ENCODE measurements around the gene USP43. TPM values are rescaled to one million over a fixed set of nuclear protein-coding genes. Genes with fewer than 3 reads are reported as not detected.

USP43 gene
- total and polyA plus RNA-seq, 3 experiments from 2014 or later: 0.22 to 0.31 (median 0.24) TPM

DNA sequence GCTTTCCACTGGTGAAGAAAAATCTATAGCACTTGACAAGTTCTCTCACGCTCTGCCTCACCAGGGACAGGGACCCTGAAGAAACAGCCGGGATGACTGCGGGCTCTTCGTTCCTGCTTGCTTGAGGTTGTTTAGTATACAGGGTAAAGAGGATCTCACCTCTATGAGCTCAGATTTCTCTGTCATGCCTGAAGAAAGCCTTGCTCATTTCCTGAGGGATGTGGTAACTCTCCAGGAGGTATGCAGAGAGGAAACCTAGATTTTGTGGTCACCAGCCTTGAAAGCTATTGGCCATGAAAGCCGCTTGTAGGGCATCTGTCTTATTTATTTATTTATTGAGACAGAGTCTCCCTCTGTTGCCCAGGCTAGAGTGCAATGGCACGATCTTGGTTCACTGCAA, 23.2 kb downstream of the USP43 start:
- DNase-seq: no peak
- Histone ChIP-seq H3K4me3 (ENCODE audit: low read length) (no peak overlapping the region), H3K27me3 (ENCODE audit: insufficient read depth, low read length, poor library complexity, severe bottlenecking) (no peaks in the 10 kb centered on the region), H3K36me3 (ENCODE audit: insufficient read depth, low read length) (no peaks in the 10 kb centered on the region), H3K9me3 (ENCODE audit: low read length) (no peaks in the 10 kb centered on the region), H3K27ac (ENCODE audit: low read depth, low read length) (no peak overlapping the region), H3K4me1 (ENCODE audit: insufficient read depth, low read length) (no peaks in the 10 kb centered on the region)
- CTCF ChIA-PET: no interaction called here
- Mint-ChIP-seq H3K4me3 (peak overlapping the region in 1 of 7 donors; percentile 19), H3K27ac (no peak overlapping the region), H3K9me3 (peaks cover 0 to 4% (median 0%) of the 10 kb centered on the region in 5 donors), H3K4me1 (peaks cover 21 to 30% (median 29%) of the 10 kb centered on the region in 3 donors), H3K36me3 (no peaks in the 10 kb centered on the region), H3K27me3 (peaks cover 18 to 46% of the 10 kb centered on the region in 2 donors)
- POLR2A ChIA-PET: no interaction called here

DNA sequence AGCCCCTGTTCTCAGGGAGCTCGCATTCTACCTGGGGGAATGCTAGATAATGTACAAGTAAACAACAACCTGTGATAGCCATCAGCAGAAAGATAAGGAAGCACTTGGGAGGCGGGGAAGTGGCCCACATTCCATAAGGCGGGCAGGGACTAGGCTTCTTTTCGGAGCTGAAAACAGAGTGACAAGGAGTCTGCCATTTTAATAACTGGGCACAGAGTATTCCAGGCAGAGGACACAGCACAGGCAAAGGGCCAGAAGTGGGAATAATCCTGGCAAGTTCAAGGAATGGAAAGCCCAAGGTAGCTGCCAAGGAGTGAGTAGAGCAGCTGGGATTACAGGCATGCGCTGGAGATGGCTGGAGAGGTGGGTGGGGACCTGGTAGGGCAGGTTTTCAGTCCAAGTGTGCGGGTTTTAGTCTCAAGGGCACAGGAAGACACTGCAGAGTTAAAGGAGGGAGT, 24.3 kb downstream of the USP43 start:
- H3K27me3 Mint-ChIP-seq: peaks cover 18 to 44% of the 10 kb centered on the region in 2 donors
- Histone ChIP-seq H3K9me3 (ENCODE audit: low read length) (no peaks in the 10 kb centered on the region), H3K36me3 (ENCODE audit: insufficient read depth, low read length) (no peaks in the 10 kb centered on the region), H3K4me3 (ENCODE audit: low read length) (no peak overlapping the region), H3K27me3 (ENCODE audit: insufficient read depth, low read length, poor library complexity, severe bottlenecking) (no peaks in the 10 kb centered on the region), H3K27ac (ENCODE audit: low read depth, low read length) (no peak overlapping the region), H3K4me1 (ENCODE audit: insufficient read depth, low read length) (no peaks in the 10 kb centered on the region)
- POLR2A ChIA-PET: no interaction called here
- no peak overlapping the region for H3K4me3 Mint-ChIP-seq
- H3K36me3 Mint-ChIP-seq: no peaks in the 10 kb centered on the region
- CTCF ChIA-PET: no interaction called here
- H3K27ac Mint-ChIP-seq: no peak overlapping the region
- H3K4me1 Mint-ChIP-seq: peaks cover 21 to 30% (median 29%) of the 10 kb centered on the region in 3 donors
- no peak for DNase-seq
- H3K9me3 Mint-ChIP-seq: peaks cover 0 to 2% (median 0%) of the 10 kb centered on the region in 5 donors

DNA sequence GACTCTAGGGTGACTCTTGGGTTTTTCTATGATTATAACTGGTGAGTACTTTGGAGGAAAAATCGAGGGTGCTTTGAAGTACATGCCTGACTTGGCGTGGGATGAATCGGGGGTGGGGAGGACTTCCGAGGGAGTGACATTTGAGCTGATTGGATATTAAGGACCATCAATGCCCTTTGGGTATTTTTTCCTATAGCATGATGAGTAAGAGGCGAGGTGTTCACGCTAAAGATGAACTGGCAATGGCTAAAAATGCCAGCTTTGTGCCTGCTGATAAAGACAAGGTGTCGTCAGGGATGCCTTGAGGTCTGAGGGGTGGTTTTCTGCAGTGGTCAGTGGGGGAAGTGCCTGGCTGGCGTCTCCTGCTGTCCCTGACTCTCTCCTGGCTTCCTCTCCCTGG, 25.3 kb downstream of the USP43 start:
- Mint-ChIP-seq H3K27me3 (peaks cover 14 to 42% of the 10 kb centered on the region in 2 donors), H3K36me3 (no peaks in the 10 kb centered on the region)
- POLR2A ChIA-PET: no interaction called here

DNA sequence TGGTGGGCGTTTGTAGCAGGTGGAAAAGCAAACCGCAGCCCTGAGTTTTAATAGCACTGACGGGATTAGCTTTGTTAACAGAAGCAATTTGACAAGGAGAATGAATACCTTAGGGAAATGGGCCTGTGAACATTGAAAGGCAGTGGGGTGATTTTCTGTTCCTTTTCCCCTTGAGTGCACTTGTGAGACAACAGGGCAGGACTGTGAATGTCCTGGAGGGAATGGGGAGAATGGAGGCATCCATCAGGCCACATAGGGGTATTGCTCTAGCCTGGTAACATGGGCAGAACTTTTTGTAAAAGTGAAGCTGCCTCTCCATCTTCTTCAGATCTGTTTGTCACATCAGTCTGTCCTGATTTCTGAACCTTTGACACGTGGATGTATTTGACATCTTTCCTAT, 26.2 kb downstream of the USP43 start:
- Histone ChIP-seq H3K4me3 (ENCODE audit: low read length) (no peak overlapping the region), H3K27ac (ENCODE audit: low read depth, low read length) (no peak overlapping the region), H3K36me3 (ENCODE audit: insufficient read depth, low read length) (no peaks in the 10 kb centered on the region), H3K9me3 (ENCODE audit: low read length) (no peaks in the 10 kb centered on the region), H3K4me1 (ENCODE audit: insufficient read depth, low read length) (no peaks in the 10 kb centered on the region), H3K27me3 (ENCODE audit: insufficient read depth, low read length, poor library complexity, severe bottlenecking) (no peaks in the 10 kb centered on the region)
- no peak overlapping the region for H3K27ac Mint-ChIP-seq
- H3K4me3 Mint-ChIP-seq: no peak overlapping the region
- H3K4me1 Mint-ChIP-seq: peaks cover 11 to 19% (median 16%) of the 10 kb centered on the region in 3 donors
- ChIA-PET POLR2A (no interaction called here), CTCF (no interaction called here)
- DNase-seq: no peak
- H3K27me3 Mint-ChIP-seq: peaks cover 13 to 38% of the 10 kb centered on the region in 2 donors
- H3K36me3 Mint-ChIP-seq: no peaks in the 10 kb centered on the region
- no peaks in the 10 kb centered on the region for H3K9me3 Mint-ChIP-seq

More for the DNA sequence above, 25.3 kb downstream of the USP43 start:
- no peak overlapping the region for H3K4me3 ChIP-seq (ENCODE audit: low read length)
- Mint-ChIP-seq H3K4me1 (peaks cover 21 to 28% (median 25%) of the 10 kb centered on the region in 3 donors), H3K9me3 (no peaks in the 10 kb centered on the region), H3K27ac (peak overlapping the region in 1 of 8 donors; percentile 38), H3K4me3 (no peak overlapping the region)
- no peaks in the 10 kb centered on the region for H3K4me1 ChIP-seq (ENCODE audit: insufficient read depth, low read length)
- H3K27me3 ChIP-seq (ENCODE audit: insufficient read depth, low read length, poor library complexity, severe bottlenecking): no peaks in the 10 kb centered on the region
- no peaks in the 10 kb centered on the region for H3K9me3 ChIP-seq (ENCODE audit: low read length)
- H3K36me3 ChIP-seq (ENCODE audit: insufficient read depth, low read length): no peaks in the 10 kb centered on the region
- no peak overlapping the region for H3K27ac ChIP-seq (ENCODE audit: low read depth, low read length)
- no peak for DNase-seq
- CTCF ChIA-PET: no interaction called here

DNA sequence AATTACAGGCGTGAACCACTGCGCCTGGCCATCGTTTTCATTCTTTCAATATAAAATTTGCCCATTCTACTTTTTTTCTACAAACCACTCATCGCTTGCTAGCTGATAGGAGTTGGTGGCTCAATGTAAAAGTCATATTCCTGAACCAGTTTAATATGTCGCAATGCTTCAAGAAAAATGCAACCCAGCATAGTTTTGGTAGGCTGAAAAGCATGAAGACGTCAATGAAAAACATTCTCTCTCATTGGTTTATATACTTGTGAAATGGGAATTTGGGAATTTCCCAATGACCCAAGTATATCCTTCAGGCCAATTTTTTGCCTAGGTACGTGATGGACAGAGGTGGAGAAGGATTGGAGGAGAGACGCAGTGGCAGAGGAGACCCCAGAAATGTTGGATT, 26.9 kb downstream of the USP43 start:
- Mint-ChIP-seq H3K36me3 (no peaks in the 10 kb centered on the region), H3K27ac (no peak overlapping the region), H3K4me3 (no peak overlapping the region), H3K4me1 (peaks cover 7 to 14% (median 11%) of the 10 kb centered on the region in 3 donors), H3K9me3 (no peaks in the 10 kb centered on the region), H3K27me3 (peaks cover 13 to 38% of the 10 kb centered on the region in 2 donors)
- no peak overlapping the region for H3K27ac ChIP-seq (ENCODE audit: low read depth, low read length)
- no peaks in the 10 kb centered on the region for H3K9me3 ChIP-seq (ENCODE audit: low read length)
- H3K36me3 ChIP-seq (ENCODE audit: insufficient read depth, low read length): no peaks in the 10 kb centered on the region
- DNase-seq: no peak
- H3K4me3 ChIP-seq (ENCODE audit: low read length): no peak overlapping the region
- ChIA-PET CTCF (no interaction called here), POLR2A (no interaction called here)
- no peaks in the 10 kb centered on the region for H3K27me3 ChIP-seq (ENCODE audit: insufficient read depth, low read length, poor library complexity, severe bottlenecking)
- no peaks in the 10 kb centered on the region for H3K4me1 ChIP-seq (ENCODE audit: insufficient read depth, low read length)

DNA sequence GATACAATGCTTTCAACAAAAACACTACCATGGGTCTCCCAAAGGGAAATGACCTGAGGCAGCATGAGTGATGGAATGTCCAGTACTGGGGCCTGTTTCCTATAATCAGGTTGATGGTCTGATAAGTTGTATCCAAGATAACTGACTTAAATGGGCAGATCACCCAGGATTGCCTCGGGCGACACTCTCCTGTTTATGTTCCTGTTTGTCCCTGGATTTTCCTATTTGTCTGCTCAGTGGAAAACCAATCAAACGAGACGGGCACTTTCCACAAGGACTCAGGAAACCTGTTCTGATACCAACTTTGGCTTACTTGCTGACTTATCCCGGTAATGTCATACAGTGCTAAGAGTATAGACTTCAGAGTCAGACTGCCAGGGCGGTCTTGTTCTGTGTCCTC, 27.4 kb downstream of the USP43 start:
- no peak overlapping the region for H3K27ac Mint-ChIP-seq
- H3K9me3 ChIP-seq (ENCODE audit: low read length): no peaks in the 10 kb centered on the region

DNA sequence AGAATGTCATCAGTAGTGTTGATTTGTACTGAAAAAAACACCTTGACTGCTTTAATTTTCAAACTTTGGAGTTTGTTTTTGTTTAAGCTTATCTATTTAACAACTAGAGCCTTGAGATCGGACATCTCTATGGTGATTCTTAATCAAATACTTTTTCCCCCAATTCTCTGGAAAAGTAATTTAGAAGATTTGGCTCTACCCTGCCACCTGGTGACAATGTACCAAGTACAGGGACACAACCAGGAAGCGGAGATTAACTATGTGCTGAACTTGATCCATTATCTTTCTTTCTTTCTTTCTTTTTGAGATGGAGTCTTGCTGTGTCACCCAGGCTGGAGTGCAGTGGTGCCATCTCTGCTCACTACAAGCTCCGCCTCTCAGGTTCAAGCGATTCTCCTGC, 30.8 kb downstream of the USP43 start:
- no peaks in the 10 kb centered on the region for H3K4me1 Mint-ChIP-seq
- H3K27ac Mint-ChIP-seq: no peak overlapping the region
- no peak overlapping the region for H3K4me3 Mint-ChIP-seq
- no peak for DNase-seq
- no peaks in the 10 kb centered on the region for H3K27me3 ChIP-seq (ENCODE audit: insufficient read depth, low read length, poor library complexity, severe bottlenecking)
- CTCF ChIA-PET: no interaction called here
- H3K27ac ChIP-seq (ENCODE audit: low read depth, low read length): no peak overlapping the region
- H3K4me1 ChIP-seq (ENCODE audit: insufficient read depth, low read length): no peaks in the 10 kb centered on the region
- no peaks in the 10 kb centered on the region for H3K9me3 ChIP-seq (ENCODE audit: low read length)
- no peak overlapping the region for H3K4me3 ChIP-seq (ENCODE audit: low read length)
- peaks cover 6 to 9% of the 10 kb centered on the region in 2 donors for H3K27me3 Mint-ChIP-seq
- POLR2A ChIA-PET: interaction anchor here (0.6 kb wide), 1 partner anchor 9 kb away, joined by 5 read pairs; no protein-coding TSS in a partner anchor
- no peaks in the 10 kb centered on the region for H3K36me3 ChIP-seq (ENCODE audit: insufficient read depth, low read length)
- peaks cover 7 to 15% (median 11%) of the 10 kb centered on the region in 5 donors for H3K9me3 Mint-ChIP-seq
- peaks cover 0 to 8% (median 0%) of the 10 kb centered on the region in 3 donors for H3K36me3 Mint-ChIP-seq

More for the DNA sequence above, 27.4 kb downstream of the USP43 start:
- no peak overlapping the region for H3K4me3 ChIP-seq (ENCODE audit: low read length)
- no peaks in the 10 kb centered on the region for H3K27me3 ChIP-seq (ENCODE audit: insufficient read depth, low read length, poor library complexity, severe bottlenecking)
- Mint-ChIP-seq H3K27me3 (peaks cover 11 to 35% of the 10 kb centered on the region in 2 donors), H3K4me3 (no peak overlapping the region), H3K9me3 (no peaks in the 10 kb centered on the region), H3K4me1 (peaks cover 4 to 9% (median 7%) of the 10 kb centered on the region in 3 donors), H3K36me3 (no peaks in the 10 kb centered on the region)
- POLR2A ChIA-PET: no interaction called here
- CTCF ChIA-PET: no interaction called here
- no peak for DNase-seq
- no peaks in the 10 kb centered on the region for H3K36me3 ChIP-seq (ENCODE audit: insufficient read depth, low read length)
- no peaks in the 10 kb centered on the region for H3K4me1 ChIP-seq (ENCODE audit: insufficient read depth, low read length)
- no peak overlapping the region for H3K27ac ChIP-seq (ENCODE audit: low read depth, low read length)

DNA sequence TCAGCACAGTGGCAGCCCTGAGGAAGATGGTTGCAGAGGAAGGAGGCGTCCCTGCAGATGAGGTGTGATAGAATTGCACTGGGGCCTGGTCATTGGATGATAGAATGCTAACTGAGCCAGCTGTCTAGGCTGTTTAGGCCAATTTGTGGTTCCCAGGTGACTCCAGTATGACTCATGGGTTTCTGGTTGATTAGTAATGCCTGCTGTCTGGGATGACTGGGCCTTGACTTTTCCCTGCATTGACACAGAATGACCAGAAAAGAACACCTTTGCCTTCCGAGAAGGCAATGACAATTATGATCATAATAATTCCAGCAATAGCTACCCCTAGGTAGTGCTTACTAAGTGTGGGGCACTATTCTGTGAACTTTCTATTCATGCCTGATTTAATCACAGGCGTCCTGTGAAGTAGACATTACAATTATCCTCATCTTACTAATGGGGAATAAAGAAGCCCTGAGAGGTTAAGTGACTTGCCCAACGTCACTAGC, 31.5 kb downstream of the USP43 start:
- no peaks in the 10 kb centered on the region for H3K27me3 ChIP-seq (ENCODE audit: insufficient read depth, low read length, poor library complexity, severe bottlenecking)
- no peak overlapping the region for H3K27ac Mint-ChIP-seq

More for the DNA sequence above, 31.5 kb downstream of the USP43 start:
- no peak for DNase-seq
- H3K9me3 ChIP-seq (ENCODE audit: low read length): no peaks in the 10 kb centered on the region
- CTCF ChIA-PET: no interaction called here
- H3K36me3 ChIP-seq (ENCODE audit: insufficient read depth, low read length): no peaks in the 10 kb centered on the region
- H3K27me3 Mint-ChIP-seq: peaks cover 4 to 6% of the 10 kb centered on the region in 2 donors
- H3K4me1 Mint-ChIP-seq: no peaks in the 10 kb centered on the region
- H3K4me1 ChIP-seq (ENCODE audit: insufficient read depth, low read length): no peaks in the 10 kb centered on the region
- peaks cover 7 to 15% (median 11%) of the 10 kb centered on the region in 5 donors for H3K9me3 Mint-ChIP-seq
- no peak overlapping the region for H3K27ac ChIP-seq (ENCODE audit: low read depth, low read length)
- POLR2A ChIA-PET: no interaction called here
- H3K36me3 Mint-ChIP-seq: peaks cover 0 to 8% (median 0%) of the 10 kb centered on the region in 3 donors
- no peak overlapping the region for H3K4me3 Mint-ChIP-seq
- H3K4me3 ChIP-seq (ENCODE audit: low read length): no peak overlapping the region
